Prostate gland (tissue), 2 donors: ENCODE data around the gene FCER2.

Experiments used
- POLR2A ChIP-seq: fragments of 450-650 bp; IDR thresholded peaks from one replicate; pipeline ENCODE4 v1.6.1; 2016; ENCODE audit warnings: antibody characterized with exemption, mild to moderate bottlenecking
- TF ChIP-seq, protein P1 (sequence below), 4 experiments: fragments of 200-600 bp in 2 of 4; fragments of 450-650 bp in 2 of 4; sonication (generic) in 2 of 4; IDR thresholded peaks; 1 replicate in 3 of 4; 2 replicates in 1 of 4; pipeline ENCODE4 v1.5.1; 2016 to 2019; ENCODE audit warnings: antibody characterized with exemption in 4 of 4, mild to moderate bottlenecking in 2 of 4, moderate library complexity in 2 of 4

DNA sequence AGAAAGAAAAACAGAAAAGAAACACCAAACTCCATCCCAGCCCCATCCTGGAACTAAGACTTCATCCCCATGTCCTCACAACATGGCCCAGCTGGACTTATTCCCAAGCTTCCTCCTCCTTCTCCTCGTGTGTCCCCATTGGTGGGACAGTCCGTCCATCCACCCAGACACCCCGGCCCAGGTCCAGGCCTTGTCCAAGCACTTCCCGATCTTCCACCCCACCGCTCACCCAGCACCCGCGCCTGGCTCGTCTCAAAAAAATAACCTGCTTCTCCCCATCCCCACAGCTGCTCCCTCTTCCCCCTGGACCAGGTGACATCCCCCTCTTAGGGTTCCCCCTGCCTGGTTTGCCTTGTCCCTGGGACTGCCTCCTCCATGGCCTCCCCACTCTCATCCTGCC is 1.4 kb upstream of the FCER2 start:
- TF ChIP-seq, protein P1, sequence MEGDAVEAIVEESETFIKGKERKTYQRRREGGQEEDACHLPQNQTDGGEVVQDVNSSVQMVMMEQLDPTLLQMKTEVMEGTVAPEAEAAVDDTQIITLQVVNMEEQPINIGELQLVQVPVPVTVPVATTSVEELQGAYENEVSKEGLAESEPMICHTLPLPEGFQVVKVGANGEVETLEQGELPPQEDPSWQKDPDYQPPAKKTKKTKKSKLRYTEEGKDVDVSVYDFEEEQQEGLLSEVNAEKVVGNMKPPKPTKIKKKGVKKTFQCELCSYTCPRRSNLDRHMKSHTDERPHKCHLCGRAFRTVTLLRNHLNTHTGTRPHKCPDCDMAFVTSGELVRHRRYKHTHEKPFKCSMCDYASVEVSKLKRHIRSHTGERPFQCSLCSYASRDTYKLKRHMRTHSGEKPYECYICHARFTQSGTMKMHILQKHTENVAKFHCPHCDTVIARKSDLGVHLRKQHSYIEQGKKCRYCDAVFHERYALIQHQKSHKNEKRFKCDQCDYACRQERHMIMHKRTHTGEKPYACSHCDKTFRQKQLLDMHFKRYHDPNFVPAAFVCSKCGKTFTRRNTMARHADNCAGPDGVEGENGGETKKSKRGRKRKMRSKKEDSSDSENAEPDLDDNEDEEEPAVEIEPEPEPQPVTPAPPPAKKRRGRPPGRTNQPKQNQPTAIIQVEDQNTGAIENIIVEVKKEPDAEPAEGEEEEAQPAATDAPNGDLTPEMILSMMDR (IDR thresholded peaks at IDR 0.05) = no peak
- TF ChIP-seq POLR2A = no peak
